HUES48 (cell line): ENCODE results near the gene ATP2A2.
"Not testable (repeated sequence)": the region's sequence is repeated elsewhere in the genome, so short reads cannot be mapped to it uniquely, and the experiment has no call there.

ENCODE experiments used
- H3K27ac ChIP-seq: one replicate; pipeline ENCODE4 v1.7.0; 2013; ENCODE audit warnings: low read depth, low read length, inconsistent platforms
- H3K27me3 ChIP-seq: 2 replicates; pipeline ENCODE4 v1.6.1; 2013; ENCODE audit warnings: mild to moderate bottlenecking, low read length; ENCODE audit not compliant: control insufficient read depth, insufficient read depth
- H3K36me3 ChIP-seq: 2 replicates; pipeline ENCODE4 v1.6.1; 2013; ENCODE audit warnings: low read length; ENCODE audit not compliant: control insufficient read depth, insufficient read depth
- H3K4me1 ChIP-seq: 2 replicates; pipeline ENCODE4 v1.6.1; 2013; ENCODE audit warnings: mild to moderate bottlenecking, low read length; ENCODE audit not compliant: control insufficient read depth, insufficient read depth
- H3K4me3 ChIP-seq: 2 replicates; pipeline ENCODE4 v1.5.1; 2013; ENCODE audit warnings: mild to moderate bottlenecking, low read depth, low read length
- H3K9ac ChIP-seq: 2 replicates; pipeline ENCODE4 v1.6.1; 2013; ENCODE audit warnings: mild to moderate bottlenecking, low read depth, low read length, moderate library complexity
- H3K9me3 ChIP-seq: 2 replicates; pipeline ENCODE4 v1.6.1; 2013; ENCODE audit warnings: low read length; ENCODE audit not compliant: control insufficient read depth, insufficient read depth

Gene ATP2A2

GRCh38 chr12:110330544-110330943, 49.5 kb downstream of the ATP2A2 start:
- H3K27ac ChIP-seq, result peak overlapping the region; percentile 18
- H3K4me1 ChIP-seq, result no peaks in the 10 kb centered on the region
- H3K9ac ChIP-seq, result no peak overlapping the region
- no peak overlapping the region for H3K4me3 ChIP-seq
- H3K36me3 ChIP-seq, result peaks cover 97% of the 10 kb centered on the region
- no peaks in the 10 kb centered on the region for H3K9me3 ChIP-seq
- H3K27me3 ChIP-seq, result no peaks in the 10 kb centered on the region

DNA sequence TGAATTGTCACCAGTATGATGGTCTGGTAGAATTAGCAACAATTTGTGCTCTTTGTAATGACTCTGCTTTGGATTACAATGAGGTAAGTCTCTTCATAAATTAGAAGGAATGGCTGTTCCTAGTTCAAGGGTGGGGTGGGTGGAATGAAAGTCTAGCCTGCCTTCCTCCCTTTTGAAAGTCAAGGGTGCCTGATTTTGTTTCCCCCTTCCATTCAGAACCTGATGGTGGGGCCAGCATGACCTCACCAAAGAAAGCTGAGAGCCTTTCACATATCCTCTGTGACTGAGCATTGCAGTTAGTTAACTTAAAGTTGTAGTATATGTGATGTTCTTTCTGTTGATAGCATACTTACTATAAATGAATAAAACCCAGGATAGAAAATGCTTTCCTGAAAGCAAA, 52.2 kb downstream of the ATP2A2 start:
- peaks cover 97% of the 10 kb centered on the region for H3K36me3 ChIP-seq

GRCh38 chr12:110335481-110336045, 54.5 kb downstream of the ATP2A2 start:
- no peaks in the 10 kb centered on the region for H3K27me3 ChIP-seq
- H3K27ac ChIP-seq, result no peak overlapping the region
- H3K9ac ChIP-seq, result no peak overlapping the region
- no peaks in the 10 kb centered on the region for H3K4me1 ChIP-seq
- H3K36me3 ChIP-seq, result peaks cover 98% of the 10 kb centered on the region
- no peak overlapping the region for H3K4me3 ChIP-seq
- no peaks in the 10 kb centered on the region for H3K9me3 ChIP-seq

More for the DNA sequence above, 52.2 kb downstream of the ATP2A2 start:
- H3K27ac ChIP-seq, result no peak overlapping the region
- no peaks in the 10 kb centered on the region for H3K27me3 ChIP-seq
- no peak overlapping the region for H3K4me3 ChIP-seq
- H3K9me3 ChIP-seq, result no peaks in the 10 kb centered on the region
- no peaks in the 10 kb centered on the region for H3K4me1 ChIP-seq
- H3K9ac ChIP-seq, result no peak overlapping the region

- Histone ChIP-seq H3K4me3 (no peak overlapping the region), H3K9me3 (no peaks in the 10 kb centered on the region), H3K9ac (no peak overlapping the region), H3K36me3 (peaks cover 100% of the 10 kb centered on the region), H3K27ac (no peak overlapping the region), H3K27me3 (no peaks in the 10 kb centered on the region), H3K4me1 (no peaks in the 10 kb centered on the region)
These were observed 57.1 kb downstream of the ATP2A2 start for GRCh38 chr12:110337912-110338710.

- Histone ChIP-seq H3K36me3 (peaks cover 100% of the 10 kb centered on the region), H3K4me1 (no peaks in the 10 kb centered on the region), H3K27me3 (no peaks in the 10 kb centered on the region), H3K4me3 (no peak overlapping the region), H3K9me3 (no peaks in the 10 kb centered on the region), H3K9ac (no peak overlapping the region), H3K27ac (no peak overlapping the region)
These were observed 57.7 kb downstream of the ATP2A2 start for GRCh38 chr12:110338754-110339153.

- Histone ChIP-seq H3K27me3 (no peaks in the 10 kb centered on the region), H3K36me3 (peaks cover 100% of the 10 kb centered on the region), H3K9me3 (no peaks in the 10 kb centered on the region), H3K27ac (no peak overlapping the region), H3K4me3 (no peak overlapping the region), H3K9ac (no peak overlapping the region), H3K4me1 (no peaks in the 10 kb centered on the region)
These were observed 58.3 kb downstream of the ATP2A2 start for GRCh38 chr12:110339184-110339952.

- not testable (repeated sequence) for H3K27ac ChIP-seq, H3K4me3 ChIP-seq
- H3K36me3 ChIP-seq, result peaks cover 100% of the 10 kb centered on the region
These were observed 59.2 kb downstream of the ATP2A2 start for GRCh38 chr12:110340261-110340660.

GRCh38 chr12:110340706-110341105, 59.7 kb downstream of the ATP2A2 start:
- Histone ChIP-seq H3K27ac (no peak overlapping the region), H3K27me3 (no peaks in the 10 kb centered on the region), H3K36me3 (peaks cover 100% of the 10 kb centered on the region), H3K9ac (no peak overlapping the region), H3K9me3 (no peaks in the 10 kb centered on the region), H3K4me1 (no peaks in the 10 kb centered on the region), H3K4me3 (no peak overlapping the region)

More at GRCh38 chr12:110340261-110340660, 59.2 kb downstream of the ATP2A2 start:
- H3K27me3 ChIP-seq, H3K4me1 ChIP-seq, H3K9me3 ChIP-seq, H3K9ac ChIP-seq: not testable (repeated sequence)

GRCh38 chr12:110342157-110342556, 61.1 kb downstream of the ATP2A2 start:
- Histone ChIP-seq H3K4me3 (no peak overlapping the region), H3K36me3 (peaks cover 99% of the 10 kb centered on the region), H3K9ac (no peak overlapping the region), H3K27ac (no peak overlapping the region), H3K27me3 (no peaks in the 10 kb centered on the region), H3K9me3 (no peaks in the 10 kb centered on the region), H3K4me1 (no peaks in the 10 kb centered on the region)

DNA sequence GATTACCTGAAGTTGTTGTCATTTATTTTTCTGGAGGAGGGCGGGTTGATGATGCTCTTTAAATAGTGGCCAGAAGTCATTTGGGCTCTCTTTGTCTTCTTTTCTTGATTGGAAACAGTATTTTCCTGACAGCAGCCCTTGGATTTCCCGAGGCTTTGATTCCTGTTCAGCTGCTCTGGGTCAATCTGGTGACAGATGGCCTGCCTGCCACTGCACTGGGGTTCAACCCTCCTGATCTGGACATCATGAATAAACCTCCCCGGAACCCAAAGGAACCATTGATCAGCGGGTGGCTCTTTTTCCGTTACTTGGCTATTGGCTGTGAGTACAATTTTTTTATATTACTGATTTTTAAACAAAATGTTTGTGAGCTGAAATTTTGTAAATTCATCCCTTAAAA, 62.1 kb downstream of the ATP2A2 start:
- Histone ChIP-seq H3K9me3 (no peaks in the 10 kb centered on the region), H3K9ac (no peak overlapping the region), H3K27me3 (no peaks in the 10 kb centered on the region), H3K27ac (no peak overlapping the region), H3K36me3 (peaks cover 99% of the 10 kb centered on the region), H3K4me3 (no peak overlapping the region), H3K4me1 (no peaks in the 10 kb centered on the region)
